SK-N-SH (cell line): ENCODE data around the gene HP1BP3. TPM values are rescaled to one million over a fixed set of nuclear protein-coding genes. Genes with fewer than 3 reads are reported as not detected.
A peak's percentile ranks its signal among the peaks of the same experiment; 100 is the strongest.

Experiments used
- CTCF ChIA-PET: fragments of 300-600, 350-600 bp; formaldehyde crosslinking; extraction: SDS; loops from one replicate; lab custom pipeline; 2021; lab: Yijun Ruan, JAX
- POLR2A ChIA-PET: fragments of 350-600 bp; sonication (Branson Sonifier 250); formaldehyde crosslinking; extraction: SDS; loops from one replicate; lab custom pipeline; 2020; ENCODE audit warnings: antibody characterized with exemption, inconsistent platforms; lab: Yijun Ruan, JAX
- DNase-seq: peaks from one replicate; pipeline ENCODE4 v3.0.0; 2012
- H2AFZ ChIP-seq: fragments of 200-600 bp; sonication (generic); 2 replicates; pipeline ENCODE4 v1.8.1; 2016; ENCODE audit warnings: antibody characterized with exemption, mild to moderate bottlenecking, low read depth
- H3F3A ChIP-seq: fragments of 200-600 bp; sonication (generic); replicated peaks from 2 replicates; pipeline ENCODE3; 2016; ENCODE audit warnings: antibody characterized with exemption, mild to moderate bottlenecking; ENCODE audit not compliant: insufficient read depth
- H3K27ac ChIP-seq, 2 experiments: fragments of 200-500 bp in 1 of 2; fragments of 200-600 bp in 1 of 2; sonication (Bioruptor generic) in 1 of 2; sonication (generic), shearing (Covaris generic) in 1 of 2; 2 replicates each; pipeline versions ENCODE4 v1.5.1 to v1.6.1; 2014 to 2016; ENCODE audit warnings: low read depth in 2 of 2, inconsistent platforms in 1 of 2, low read length in 1 of 2, mild to moderate bottlenecking in 1 of 2, mixed read lengths in 1 of 2
- H3K27me3 ChIP-seq: fragments of 200-600 bp; sonication (generic), shearing (Covaris generic); 2 replicates; pipeline ENCODE4 v1.6.1; 2016; ENCODE audit warnings: mixed run types; ENCODE audit not compliant: insufficient read depth
- H3K36me3 ChIP-seq, 2 experiments: fragments of 200-500 bp in 1 of 2; fragments of 200-600 bp in 1 of 2; sonication (Bioruptor generic) in 1 of 2; sonication (generic) in 1 of 2; replicated peaks in 1 of 2; 2 replicates each; pipeline versions ENCODE3 to v1.5.1; 2014 to 2016; ENCODE audit warnings: low read length in 1 of 2, mild to moderate bottlenecking in 1 of 2; ENCODE audit not compliant: insufficient read depth in 2 of 2, control insufficient read depth in 1 of 2
- H3K4me1 ChIP-seq, 2 experiments: fragments of 200-500 bp in 1 of 2; fragments of 200-600 bp in 1 of 2; sonication (Bioruptor generic) in 1 of 2; sonication (generic), shearing (Covaris generic) in 1 of 2; 2 replicates each; pipeline versions ENCODE4 v1.5.1 to v1.6.1; 2014 to 2016; ENCODE audit warnings: low read depth in 1 of 2, low read length in 1 of 2, mixed run types in 1 of 2; ENCODE audit not compliant: insufficient read depth in 2 of 2, control insufficient read depth in 1 of 2
- H3K4me2 ChIP-seq: fragments of 200-600 bp; sonication (generic), shearing (Covaris generic); 2 replicates; pipeline ENCODE4 v1.6.1; 2017; ENCODE audit warnings: mixed run types
- H3K4me3 ChIP-seq, 2 experiments: fragments of 200-500 bp in 1 of 2; fragments of 200-600 bp in 1 of 2; sonication (Bioruptor generic) in 1 of 2; sonication (generic), shearing (Covaris generic) in 1 of 2; 2 replicates each; pipeline versions ENCODE4 v1.5.1 to v1.8.1; 2014 to 2016; ENCODE audit warnings: low read depth in 2 of 2, inconsistent platforms in 1 of 2, low read length in 1 of 2, mild to moderate bottlenecking in 1 of 2, mixed read lengths in 1 of 2, moderate library complexity in 1 of 2
- H3K79me2 ChIP-seq: fragments of 200-600 bp; sonication (generic); 2 replicates; pipeline ENCODE4 v1.8.1; 2017; ENCODE audit warnings: mild to moderate bottlenecking; ENCODE audit not compliant: insufficient read depth
- H3K9ac ChIP-seq: fragments of 200-600 bp; sonication (generic); 2 replicates; pipeline ENCODE4 v1.6.1; 2017; ENCODE audit warnings: mixed run types
- H3K9me2 ChIP-seq: fragments of 200-600 bp; sonication (generic); 2 replicates; pipeline ENCODE4 v1.6.1; 2017; ENCODE audit warnings: mixed run types
- H3K9me3 ChIP-seq: fragments of 200-600 bp; sonication (generic); 2 replicates; pipeline ENCODE4 v1.6.1; 2017; ENCODE audit warnings: mixed run types, mild to moderate bottlenecking, moderate library complexity
- H4K20me1 ChIP-seq: fragments of 200-600 bp; sonication (generic); 2 replicates; pipeline ENCODE4 v1.6.1; 2017; ENCODE audit warnings: mild to moderate bottlenecking, mixed run types; ENCODE audit not compliant: insufficient read depth
- CHD2 ChIP-seq: fragments of 150-350 bp; IDR thresholded peaks from 2 replicates; pipeline ENCODE4 v1.6.1; 2018; ENCODE audit warnings: low read length; ENCODE audit not compliant: partially characterized antibody
- CTCF ChIP-seq: fragments of 200-600 bp; sonication (generic); IDR thresholded peaks from 2 replicates; pipeline ENCODE4 v1.6.1; 2017; ENCODE audit warnings: antibody characterized with exemption, mild to moderate bottlenecking, moderate library complexity
- EZH2phosphoT487 ChIP-seq: fragments of 200-600 bp; sonication (generic); IDR thresholded peaks from 2 replicates; pipeline ENCODE4 v1.6.1; 2017; ENCODE audit warnings: low read depth, mixed run types, mild to moderate bottlenecking, antibody characterized with exemption, moderate library complexity, borderline replicate concordance
- FOSL2 ChIP-seq: IDR thresholded peaks from 2 replicates; pipeline ENCODE4 v1.4.0; 2012; ENCODE audit warnings: low read depth, mild to moderate bottlenecking, moderate library complexity, borderline replicate concordance
- FOXM1 ChIP-seq: IDR thresholded peaks from 2 replicates; pipeline ENCODE4 v1.4.0; 2012; ENCODE audit warnings: low read depth, mild to moderate bottlenecking
- GABPA ChIP-seq: IDR thresholded peaks from 2 replicates; pipeline ENCODE4 v1.4.0; 2012; ENCODE audit warnings: low read depth, mild to moderate bottlenecking
- GATA2 ChIP-seq: sonication (generic); formaldehyde crosslinking; IDR thresholded peaks from 2 replicates; pipeline ENCODE4 v1.5.0; 2020; ENCODE audit warnings: mild to moderate bottlenecking, missing genetic modification reagents
- JUND ChIP-seq: IDR thresholded peaks from 2 replicates; pipeline ENCODE4 v1.4.0; 2012
- MEF2A ChIP-seq: IDR thresholded peaks from 2 replicates; pipeline ENCODE4 v1.4.0; 2012; ENCODE audit warnings: low read depth, borderline replicate concordance
- PBX3 ChIP-seq: IDR thresholded peaks from 2 replicates; pipeline ENCODE4; 2012
- RAD21 ChIP-seq: IDR thresholded peaks from 2 replicates; pipeline ENCODE4 v1.6.1; 2012; ENCODE audit warnings: mild to moderate bottlenecking, low read length
- RFX5 ChIP-seq: IDR thresholded peaks from 2 replicates; pipeline ENCODE4 v1.6.1; 2012; ENCODE audit warnings: mild to moderate bottlenecking, improper control_type of control experiment, low read length
- RXRA ChIP-seq: IDR thresholded peaks from 2 replicates; pipeline ENCODE4 v1.4.0; 2012; ENCODE audit warnings: low read depth, mild to moderate bottlenecking, borderline replicate concordance
- SMC3 ChIP-seq: IDR thresholded peaks from 2 replicates; pipeline ENCODE4 v1.6.1; 2012; ENCODE audit warnings: low read depth, low read length, improper control_type of control experiment
- TAF1 ChIP-seq: IDR thresholded peaks from 2 replicates; pipeline ENCODE4 v1.6.1; 2012; ENCODE audit warnings: low read depth, mild to moderate bottlenecking, low read length, moderate library complexity, borderline replicate concordance
- YY1 ChIP-seq: IDR thresholded peaks from 2 replicates; pipeline ENCODE4 v1.4.0; 2012; ENCODE audit warnings: low read depth, mild to moderate bottlenecking
- WGBS: methylation state at CpG from one replicate; pipeline ENCODE4 v1.1.6; 2017; ENCODE audit warnings: low lambda C conversion rate; 5-methylcytosine and 5-hydroxymethylcytosine counted together
- polyA plus RNA-seq, 3 experiments: library from polyadenylated mRNA; depleted of rRNA; stranded (reverse); fragments of >200 nt; gene quantifications; 2 replicates each; pipeline ENCODE4 v1.2.3, GENCODE V29; 2012
- TF ChIP-seq, protein P1 (sequence below): IDR thresholded peaks from 2 replicates; pipeline ENCODE4 v1.6.1; 2012; ENCODE audit warnings: mild to moderate bottlenecking, low read depth, low read length, moderate library complexity
- TF ChIP-seq, protein P2 (sequence below): IDR thresholded peaks from 2 replicates; pipeline ENCODE4 v1.4.0; 2012; ENCODE audit warnings: low read depth, borderline replicate concordance

The HP1BP3 gene
- polyA plus RNA-seq, 1 of the 3 experiments (the other 2 are of a cell fraction) = 236 TPM

- Histone ChIP-seq H3K9ac (no peak overlapping the region), H3K9me2 (no peaks in the 10 kb centered on the region), H4K20me1 (no peaks in the 10 kb centered on the region), H3K27ac (no peak overlapping the region), H3K36me3 (no peaks in the 10 kb centered on the region), H3K4me1 (peaks cover 0 to 8% of the 10 kb centered on the region in 2 experiments; a peak in 1 of 4 replicates), H2AFZ (no peak overlapping the region), H3F3A (peaks cover 5% of the 10 kb centered on the region), H3K27me3 (no peaks in the 10 kb centered on the region), H3K9me3 (no peaks in the 10 kb centered on the region), H3K79me2 (no peaks in the 10 kb centered on the region), H3K4me3 (no peak overlapping the region)
- no peak for DNase-seq
- 78% methylated on average over 4 of the region's 4 CpGs for WGBS
- ChIA-PET POLR2A (no interaction called here), CTCF (interaction anchor here (2.0 kb wide), 2 partner anchors 492 kb away, joined by 6 to 8 read pairs; no protein-coding TSS in a partner anchor)
- TF ChIP-seq TAF1 = no peak
- TF ChIP-seq FOXM1 = no peak
- no peak for TF ChIP-seq RAD21
- no peak for TF ChIP-seq EZH2phosphoT487
- TF ChIP-seq JUND = no peak
- no peak for TF ChIP-seq GATA2 (CRISPR knock-in tag)
- TF ChIP-seq GABPA = no peak
- TF ChIP-seq, protein P1, sequence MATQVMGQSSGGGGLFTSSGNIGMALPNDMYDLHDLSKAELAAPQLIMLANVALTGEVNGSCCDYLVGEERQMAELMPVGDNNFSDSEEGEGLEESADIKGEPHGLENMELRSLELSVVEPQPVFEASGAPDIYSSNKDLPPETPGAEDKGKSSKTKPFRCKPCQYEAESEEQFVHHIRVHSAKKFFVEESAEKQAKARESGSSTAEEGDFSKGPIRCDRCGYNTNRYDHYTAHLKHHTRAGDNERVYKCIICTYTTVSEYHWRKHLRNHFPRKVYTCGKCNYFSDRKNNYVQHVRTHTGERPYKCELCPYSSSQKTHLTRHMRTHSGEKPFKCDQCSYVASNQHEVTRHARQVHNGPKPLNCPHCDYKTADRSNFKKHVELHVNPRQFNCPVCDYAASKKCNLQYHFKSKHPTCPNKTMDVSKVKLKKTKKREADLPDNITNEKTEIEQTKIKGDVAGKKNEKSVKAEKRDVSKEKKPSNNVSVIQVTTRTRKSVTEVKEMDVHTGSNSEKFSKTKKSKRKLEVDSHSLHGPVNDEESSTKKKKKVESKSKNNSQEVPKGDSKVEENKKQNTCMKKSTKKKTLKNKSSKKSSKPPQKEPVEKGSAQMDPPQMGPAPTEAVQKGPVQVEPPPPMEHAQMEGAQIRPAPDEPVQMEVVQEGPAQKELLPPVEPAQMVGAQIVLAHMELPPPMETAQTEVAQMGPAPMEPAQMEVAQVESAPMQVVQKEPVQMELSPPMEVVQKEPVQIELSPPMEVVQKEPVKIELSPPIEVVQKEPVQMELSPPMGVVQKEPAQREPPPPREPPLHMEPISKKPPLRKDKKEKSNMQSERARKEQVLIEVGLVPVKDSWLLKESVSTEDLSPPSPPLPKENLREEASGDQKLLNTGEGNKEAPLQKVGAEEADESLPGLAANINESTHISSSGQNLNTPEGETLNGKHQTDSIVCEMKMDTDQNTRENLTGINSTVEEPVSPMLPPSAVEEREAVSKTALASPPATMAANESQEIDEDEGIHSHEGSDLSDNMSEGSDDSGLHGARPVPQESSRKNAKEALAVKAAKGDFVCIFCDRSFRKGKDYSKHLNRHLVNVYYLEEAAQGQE = no peak
- no peak for TF ChIP-seq YY1
- no peak for TF ChIP-seq RXRA
- TF ChIP-seq CHD2 = no peak
- TF ChIP-seq, all 33 proteins: peak for 0
- H3K4me2 ChIP-seq = no peak overlapping the region
Measured at GRCh38 chr1:20703124-20703756, 83.9 kb downstream of the HP1BP3 start.

- no peaks in the 10 kb centered on the region for H3K36me3 ChIP-seq
- H3K4me3 ChIP-seq = no peak overlapping the region
- no peak overlapping the region for H3K9ac ChIP-seq
- H3K4me1 ChIP-seq = peaks cover 0 to 16% of the 10 kb centered on the region in 2 experiments; a peak in 3 of 4 replicates
- no peak overlapping the region for H3K4me2 ChIP-seq
- H4K20me1 ChIP-seq = no peaks in the 10 kb centered on the region
- H3K79me2 ChIP-seq = no peaks in the 10 kb centered on the region
- DNase-seq = no peak
- H3K9me3 ChIP-seq = no peaks in the 10 kb centered on the region
- H3K27ac ChIP-seq = no peak overlapping the region
- H3F3A ChIP-seq = peaks cover 9% of the 10 kb centered on the region
- no peaks in the 10 kb centered on the region for H3K27me3 ChIP-seq
- no peaks in the 10 kb centered on the region for H3K9me2 ChIP-seq
- ChIA-PET POLR2A (interaction anchor here (1.0 kb wide), 1 partner anchor 150 kb away, joined by 3 read pairs; the partner anchor contains the start of gene FAM43B), CTCF (interaction anchor here (1.1 to 2.0 kb wide), 3 partner anchors 25 to 493 kb away, joined by 3 to 8 read pairs (median 5); no protein-coding TSS in a partner anchor)
- WGBS = 80% methylated on average over 1 of the region's 1 CpG
- H2AFZ ChIP-seq = no peak overlapping the region
- TF ChIP-seq RAD21 (peak; percentile 37; the same call in 1 of the 2 replicates), YY1 (no peak), PBX3 (no peak), CTCF (peak; percentile 38), FOSL2 (no peak), RFX5 (no peak), SMC3 (0 out of 2 replicates have a peak, but pooled peaks have one; percentile 30), MEF2A (no peak)
- TF ChIP-seq, protein P2, sequence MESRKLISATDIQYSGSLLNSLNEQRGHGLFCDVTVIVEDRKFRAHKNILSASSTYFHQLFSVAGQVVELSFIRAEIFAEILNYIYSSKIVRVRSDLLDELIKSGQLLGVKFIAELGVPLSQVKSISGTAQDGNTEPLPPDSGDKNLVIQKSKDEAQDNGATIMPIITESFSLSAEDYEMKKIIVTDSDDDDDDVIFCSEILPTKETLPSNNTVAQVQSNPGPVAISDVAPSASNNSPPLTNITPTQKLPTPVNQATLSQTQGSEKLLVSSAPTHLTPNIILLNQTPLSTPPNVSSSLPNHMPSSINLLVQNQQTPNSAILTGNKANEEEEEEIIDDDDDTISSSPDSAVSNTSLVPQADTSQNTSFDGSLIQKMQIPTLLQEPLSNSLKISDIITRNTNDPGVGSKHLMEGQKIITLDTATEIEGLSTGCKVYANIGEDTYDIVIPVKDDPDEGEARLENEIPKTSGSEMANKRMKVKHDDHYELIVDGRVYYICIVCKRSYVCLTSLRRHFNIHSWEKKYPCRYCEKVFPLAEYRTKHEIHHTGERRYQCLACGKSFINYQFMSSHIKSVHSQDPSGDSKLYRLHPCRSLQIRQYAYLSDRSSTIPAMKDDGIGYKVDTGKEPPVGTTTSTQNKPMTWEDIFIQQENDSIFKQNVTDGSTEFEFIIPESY = no peak
Measured at GRCh38 chr1:20702416-20702815, 84.7 kb downstream of the HP1BP3 start.
